ENCODE results near the gene COX10.

DNA sequence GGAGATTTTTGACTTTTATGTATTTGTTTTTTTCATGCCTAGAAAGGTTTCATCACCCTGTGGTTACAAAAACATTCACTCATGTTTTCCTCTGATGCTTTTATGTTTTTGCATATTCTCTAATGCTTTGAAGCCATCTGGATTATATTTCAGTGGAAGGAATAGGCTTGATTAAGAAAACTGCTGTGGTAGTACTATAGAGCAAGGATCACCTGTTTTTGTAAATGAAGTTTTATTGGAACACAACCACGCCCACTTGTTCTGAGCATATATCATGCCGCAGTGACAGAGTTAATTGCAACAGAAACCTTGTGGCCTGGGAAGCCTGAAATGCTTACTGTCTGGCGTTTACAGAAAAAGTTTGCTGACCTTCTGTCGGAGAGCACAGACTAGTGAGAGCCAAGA, 11.5 kb downstream of the COX10 start:
- TF ChIP-seq, protein P1, sequence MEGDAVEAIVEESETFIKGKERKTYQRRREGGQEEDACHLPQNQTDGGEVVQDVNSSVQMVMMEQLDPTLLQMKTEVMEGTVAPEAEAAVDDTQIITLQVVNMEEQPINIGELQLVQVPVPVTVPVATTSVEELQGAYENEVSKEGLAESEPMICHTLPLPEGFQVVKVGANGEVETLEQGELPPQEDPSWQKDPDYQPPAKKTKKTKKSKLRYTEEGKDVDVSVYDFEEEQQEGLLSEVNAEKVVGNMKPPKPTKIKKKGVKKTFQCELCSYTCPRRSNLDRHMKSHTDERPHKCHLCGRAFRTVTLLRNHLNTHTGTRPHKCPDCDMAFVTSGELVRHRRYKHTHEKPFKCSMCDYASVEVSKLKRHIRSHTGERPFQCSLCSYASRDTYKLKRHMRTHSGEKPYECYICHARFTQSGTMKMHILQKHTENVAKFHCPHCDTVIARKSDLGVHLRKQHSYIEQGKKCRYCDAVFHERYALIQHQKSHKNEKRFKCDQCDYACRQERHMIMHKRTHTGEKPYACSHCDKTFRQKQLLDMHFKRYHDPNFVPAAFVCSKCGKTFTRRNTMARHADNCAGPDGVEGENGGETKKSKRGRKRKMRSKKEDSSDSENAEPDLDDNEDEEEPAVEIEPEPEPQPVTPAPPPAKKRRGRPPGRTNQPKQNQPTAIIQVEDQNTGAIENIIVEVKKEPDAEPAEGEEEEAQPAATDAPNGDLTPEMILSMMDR (IDR thresholded peaks at IDR 0.05; ENCODE audit: low read depth, low read length) = no peak
- no peak for TF ChIP-seq EZH2phosphoT487 (IDR thresholded peaks at IDR 0.05; ENCODE audit: low read depth)

Measured in OCI-LY3 (cell line).